ENCODE data around the gene VSIG8.

DNA sequence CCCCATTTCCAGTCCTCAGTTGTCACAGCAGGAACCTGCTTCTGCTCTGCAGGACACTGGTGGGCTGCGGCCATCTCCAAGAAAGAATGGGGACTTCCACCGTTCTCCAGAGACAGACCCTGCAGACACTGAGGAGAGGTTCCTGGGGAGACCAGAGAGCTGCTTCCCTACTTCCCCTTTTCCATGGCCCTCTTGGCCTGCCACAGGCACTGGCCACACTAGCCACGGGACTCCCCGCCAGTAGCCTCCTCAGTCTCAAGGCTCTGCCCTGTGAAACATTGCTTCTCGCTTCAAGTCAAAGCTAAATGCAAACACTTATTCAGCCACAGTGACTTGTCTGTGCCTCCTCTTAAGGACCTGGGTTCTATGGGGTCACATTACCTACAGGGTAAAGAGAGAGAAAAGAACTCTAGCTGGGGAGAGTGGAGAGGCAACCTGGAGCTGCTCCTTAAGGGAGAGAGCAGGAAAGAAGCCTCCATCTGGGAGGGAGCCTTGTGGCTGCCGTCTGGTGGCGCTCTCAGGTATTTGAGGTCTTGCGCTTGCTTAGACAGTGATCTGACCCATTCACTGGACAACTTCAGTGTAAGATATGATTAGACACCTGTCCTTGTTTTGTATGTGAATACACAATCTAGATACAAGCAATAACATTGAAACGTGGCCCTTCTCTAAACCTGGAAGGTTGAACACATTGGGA, 41.1 kb downstream of the VSIG8 start:
- TF ChIP-seq POLR2A (IDR thresholded peaks at IDR 0.05), result no peak
- TF ChIP-seq, protein P1, sequence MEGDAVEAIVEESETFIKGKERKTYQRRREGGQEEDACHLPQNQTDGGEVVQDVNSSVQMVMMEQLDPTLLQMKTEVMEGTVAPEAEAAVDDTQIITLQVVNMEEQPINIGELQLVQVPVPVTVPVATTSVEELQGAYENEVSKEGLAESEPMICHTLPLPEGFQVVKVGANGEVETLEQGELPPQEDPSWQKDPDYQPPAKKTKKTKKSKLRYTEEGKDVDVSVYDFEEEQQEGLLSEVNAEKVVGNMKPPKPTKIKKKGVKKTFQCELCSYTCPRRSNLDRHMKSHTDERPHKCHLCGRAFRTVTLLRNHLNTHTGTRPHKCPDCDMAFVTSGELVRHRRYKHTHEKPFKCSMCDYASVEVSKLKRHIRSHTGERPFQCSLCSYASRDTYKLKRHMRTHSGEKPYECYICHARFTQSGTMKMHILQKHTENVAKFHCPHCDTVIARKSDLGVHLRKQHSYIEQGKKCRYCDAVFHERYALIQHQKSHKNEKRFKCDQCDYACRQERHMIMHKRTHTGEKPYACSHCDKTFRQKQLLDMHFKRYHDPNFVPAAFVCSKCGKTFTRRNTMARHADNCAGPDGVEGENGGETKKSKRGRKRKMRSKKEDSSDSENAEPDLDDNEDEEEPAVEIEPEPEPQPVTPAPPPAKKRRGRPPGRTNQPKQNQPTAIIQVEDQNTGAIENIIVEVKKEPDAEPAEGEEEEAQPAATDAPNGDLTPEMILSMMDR (IDR thresholded peaks at IDR 0.05), result no peak
